ENCODE measurements around the gene COL9A3. TPM values are rescaled to one million over a fixed set of nuclear protein-coding genes. Genes with fewer than 3 reads are reported as not detected.

COL9A3 gene
- total RNA-seq, 1 donor from 2014 or later = 2.1 TPM

DNA sequence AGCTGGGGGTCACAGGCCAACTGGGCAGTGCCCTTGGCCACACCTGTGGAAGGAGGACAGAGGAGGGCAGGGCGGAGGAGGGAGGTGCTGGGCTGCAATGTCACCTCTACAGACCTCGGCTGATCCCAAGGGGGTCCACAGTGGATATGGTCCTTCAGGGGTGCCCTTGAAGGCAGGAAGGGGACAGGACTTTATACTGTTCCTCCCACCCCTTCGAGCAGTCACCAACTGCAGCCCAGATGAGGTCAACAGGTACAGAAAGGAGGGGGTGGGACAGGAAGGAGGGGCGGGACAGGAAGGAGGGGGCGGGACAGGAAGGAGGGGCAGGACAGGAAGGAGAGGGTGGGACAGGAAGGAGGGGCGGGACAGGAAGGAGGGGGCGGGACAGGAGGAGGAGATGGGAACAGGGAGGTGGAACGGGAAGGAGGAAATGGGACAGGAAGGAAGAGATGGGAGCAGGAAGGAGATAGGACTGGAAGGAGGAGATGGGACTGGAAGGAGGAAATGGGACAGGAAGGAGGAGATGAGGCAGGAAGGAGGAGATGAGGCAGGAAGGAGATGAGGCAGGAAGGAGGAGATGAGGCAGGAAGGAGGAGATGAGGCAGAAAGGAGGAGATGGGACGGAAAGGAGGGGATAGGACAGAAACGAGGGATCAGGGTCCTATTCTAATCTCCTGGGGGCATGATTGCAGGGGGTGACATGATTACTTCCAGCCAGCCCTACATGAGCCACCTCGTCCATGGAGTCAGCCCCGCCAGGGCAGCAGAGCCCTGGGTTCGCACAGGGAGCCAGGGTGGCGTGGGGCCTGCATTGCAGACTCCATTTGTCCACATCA, 39.9 kb upstream of the COL9A3 start:
- Histone ChIP-seq H3K27ac (replicated peaks) (no peak overlapping the region), H3K4me3 (no peak overlapping the region), H3K36me3 (no peaks in the 10 kb centered on the region), H3K4me1 (peaks cover 4% of the 10 kb centered on the region), H3K27me3 (ENCODE audit: low read depth) (peaks cover 49% of the 10 kb centered on the region), H3K9me3 (replicated peaks) (no peaks in the 10 kb centered on the region)
- DNase-seq = no peak
- TF ChIP-seq CTCF (IDR thresholded peaks at IDR 0.05; ENCODE audit: borderline replicate concordance) = no peak
- intact Hi-C loops (cut with micrococcal nuclease) = no loop called here

GRCh38 chr20:62777528-62777830, 39.4 kb upstream of the COL9A3 start:
- intact Hi-C loops (cut with micrococcal nuclease) = no loop called here
- no peak for DNase-seq
- no peak for TF ChIP-seq CTCF (IDR thresholded peaks at IDR 0.05; ENCODE audit: borderline replicate concordance)
- no peaks in the 10 kb centered on the region for H3K36me3 ChIP-seq
- H3K27me3 ChIP-seq (ENCODE audit: low read depth) = peaks cover 44% of the 10 kb centered on the region
- no peaks in the 10 kb centered on the region for H3K9me3 ChIP-seq (replicated peaks)
- H3K4me1 ChIP-seq = peaks cover 8% of the 10 kb centered on the region
- no peak overlapping the region for H3K4me3 ChIP-seq
- no peak overlapping the region for H3K27ac ChIP-seq (replicated peaks)

GRCh38 chr20:62778058-62778457, 38.8 kb upstream of the COL9A3 start:
- H3K9me3 ChIP-seq (replicated peaks) = no peaks in the 10 kb centered on the region
- no peak overlapping the region for H3K27ac ChIP-seq (replicated peaks)
- no peaks in the 10 kb centered on the region for H3K36me3 ChIP-seq
- intact Hi-C loops (cut with micrococcal nuclease) = no loop called here
- no peak for DNase-seq
- no peak for TF ChIP-seq CTCF (IDR thresholded peaks at IDR 0.05; ENCODE audit: borderline replicate concordance)
- peaks cover 14% of the 10 kb centered on the region for H3K4me1 ChIP-seq
- peaks cover 44% of the 10 kb centered on the region for H3K27me3 ChIP-seq (ENCODE audit: low read depth)
- no peak overlapping the region for H3K4me3 ChIP-seq

- H3K36me3 ChIP-seq = no peaks in the 10 kb centered on the region
- H3K4me3 ChIP-seq = no peak overlapping the region
- H3K4me1 ChIP-seq = peaks cover 22% of the 10 kb centered on the region
- intact Hi-C loops (cut with micrococcal nuclease) = no loop called here
- no peak for DNase-seq
- TF ChIP-seq CTCF (IDR thresholded peaks at IDR 0.05; ENCODE audit: borderline replicate concordance) = no peak
- H3K9me3 ChIP-seq (replicated peaks) = no peaks in the 10 kb centered on the region
- H3K27ac ChIP-seq (replicated peaks) = no peak overlapping the region
- H3K27me3 ChIP-seq (ENCODE audit: low read depth) = peaks cover 40% of the 10 kb centered on the region
These were observed 38.0 kb upstream of the COL9A3 start for GRCh38 chr20:62778601-62779416.

- no peaks in the 10 kb centered on the region for H3K9me3 ChIP-seq (replicated peaks)
- intact Hi-C loops (cut with micrococcal nuclease) = no loop called here
- no peak overlapping the region for H3K27ac ChIP-seq (replicated peaks)
- peaks cover 34% of the 10 kb centered on the region for H3K27me3 ChIP-seq (ENCODE audit: low read depth)
- DNase-seq = no peak
- no peaks in the 10 kb centered on the region for H3K36me3 ChIP-seq
- no peak overlapping the region for H3K4me3 ChIP-seq
- H3K4me1 ChIP-seq = peaks cover 27% of the 10 kb centered on the region
- no peak for TF ChIP-seq CTCF (IDR thresholded peaks at IDR 0.05; ENCODE audit: borderline replicate concordance)
These were observed 37.5 kb upstream of the COL9A3 start for GRCh38 chr20:62779417-62779685.

Measured in left ventricle myocardium inferior (tissue), 1 donor.